GM21515 (cell line): ENCODE measurements around the gene ANKRD24.
"Not testable (repeated sequence)": the region's sequence is repeated elsewhere in the genome, so short reads cannot be mapped to it uniquely, and the experiment has no call there.

ENCODE experiments used
- ATAC-seq: cut with Tn5 transposase; IDR thresholded peaks from one replicate; pipeline ENCODE4 v1.9.1; 2021; ENCODE audit not compliant: unreplicated experiment

ANKRD24 gene

GRCh38 chr19:4182084-4182810, at the start of gene ANKRD24, which contains the start of gene SIRT6:
Gene ANKRD24 (plus strand): TSS chr19:4182689. CDS start chr19:4186426, 3,737 bp downstream.
Gene SIRT6 (minus strand): TSS chr19:4182563. CDS start chr19:4182539, 24 bp downstream.
- ATAC-seq = peak; percentile 57

GRCh38 chr19:4134351-4134750, 48.1 kb upstream of the ANKRD24 start:
- no peak for ATAC-seq

- ATAC-seq = not testable (repeated sequence)
These were observed 47.1 kb upstream of the ANKRD24 start for GRCh38 chr19:4135386-4135785.

DNA sequence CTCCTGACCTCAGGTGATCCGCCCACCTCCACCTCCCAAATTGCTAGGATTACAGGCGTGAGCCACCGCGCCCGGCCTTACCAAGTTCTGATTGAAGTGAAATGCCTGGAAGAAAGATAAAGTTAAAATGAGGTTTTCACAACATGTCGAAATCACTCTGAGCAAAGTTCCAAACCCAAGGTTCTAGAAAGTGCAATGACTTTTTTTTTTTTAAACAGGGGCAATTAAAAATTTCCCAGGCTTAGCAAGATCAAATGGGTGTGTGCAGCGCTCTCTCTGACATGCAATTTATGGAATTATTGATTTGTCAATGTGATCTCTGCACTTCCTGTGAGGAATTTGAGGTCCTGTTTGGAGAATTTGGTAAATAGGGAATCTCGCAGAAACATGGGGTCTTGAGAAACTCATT, 45.8 kb upstream of the ANKRD24 start:
- no peak for ATAC-seq

DNA sequence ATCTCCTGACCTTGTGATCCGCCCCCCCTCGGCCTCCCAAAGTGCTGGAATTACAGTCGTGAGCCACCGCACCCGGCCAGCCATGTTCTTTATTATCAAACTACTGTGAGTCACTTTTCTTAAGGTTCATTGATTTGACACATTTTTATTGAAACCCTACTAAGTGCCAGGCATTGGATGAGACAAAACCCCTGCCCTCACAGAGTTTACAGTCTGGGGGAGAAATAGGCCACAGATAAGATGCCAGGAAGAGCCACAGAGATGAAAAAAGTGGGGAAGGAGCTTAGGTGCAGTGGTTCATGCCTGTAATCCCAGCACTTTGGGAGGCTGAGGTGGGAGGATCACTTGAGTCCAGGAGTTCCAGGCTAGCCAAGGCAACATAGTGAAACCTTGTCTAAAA, 44.0 kb upstream of the ANKRD24 start:
- no peak for ATAC-seq

GRCh38 chr19:4139614-4140236, 42.8 kb upstream of the ANKRD24 start:
- no peak for ATAC-seq

- ATAC-seq = no peak
These were observed 42.2 kb upstream of the ANKRD24 start for GRCh38 chr19:4140237-4140711.

GRCh38 chr19:4142916-4143315, 39.6 kb upstream of the ANKRD24 start:
- not testable (repeated sequence) for ATAC-seq

GRCh38 chr19:4144666-4145249, 37.7 kb upstream of the ANKRD24 start:
- ATAC-seq = no peak

- no peak for ATAC-seq
These were observed 32.8 kb upstream of the ANKRD24 start for GRCh38 chr19:4149518-4150288.

GRCh38 chr19:4151623-4152022, 30.9 kb upstream of the ANKRD24 start:
- no peak for ATAC-seq

DNA sequence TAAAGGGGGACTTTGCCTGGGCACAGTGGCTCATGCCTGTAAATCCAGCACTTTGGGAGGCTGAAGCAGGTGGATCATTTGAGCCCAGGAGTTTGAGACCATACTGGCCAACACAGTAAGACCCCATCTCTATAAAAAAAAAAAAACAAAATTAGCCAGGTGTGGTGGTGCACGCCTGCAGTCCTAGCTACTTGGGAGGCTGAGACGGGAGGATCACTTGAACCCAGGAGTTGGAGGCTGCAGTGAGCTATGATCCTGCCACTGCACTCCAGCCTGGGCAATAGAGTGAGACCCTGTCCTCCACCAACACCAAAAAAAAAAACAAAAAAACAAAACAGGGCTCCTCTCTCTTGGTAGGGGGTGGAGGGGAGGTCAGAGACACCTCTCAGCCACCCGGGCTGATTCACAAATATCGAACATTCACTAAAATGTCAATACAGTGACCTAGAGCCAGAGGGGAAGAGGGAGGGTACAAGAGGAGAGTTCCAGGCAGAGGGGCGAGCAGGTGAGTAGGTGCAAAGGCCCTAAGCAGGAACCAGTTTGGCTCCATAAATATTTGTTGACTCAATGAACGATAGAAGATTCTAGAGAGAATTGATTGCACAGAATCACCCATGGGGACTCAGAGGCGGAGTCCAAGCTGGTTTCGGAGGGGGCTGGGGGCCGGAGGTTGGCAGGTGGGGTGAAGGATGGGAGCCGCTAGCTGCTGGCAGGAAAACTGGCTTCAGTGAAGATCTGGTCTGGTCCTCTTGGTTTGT, 30.1 kb upstream of the ANKRD24 start:
- ATAC-seq = no peak

DNA sequence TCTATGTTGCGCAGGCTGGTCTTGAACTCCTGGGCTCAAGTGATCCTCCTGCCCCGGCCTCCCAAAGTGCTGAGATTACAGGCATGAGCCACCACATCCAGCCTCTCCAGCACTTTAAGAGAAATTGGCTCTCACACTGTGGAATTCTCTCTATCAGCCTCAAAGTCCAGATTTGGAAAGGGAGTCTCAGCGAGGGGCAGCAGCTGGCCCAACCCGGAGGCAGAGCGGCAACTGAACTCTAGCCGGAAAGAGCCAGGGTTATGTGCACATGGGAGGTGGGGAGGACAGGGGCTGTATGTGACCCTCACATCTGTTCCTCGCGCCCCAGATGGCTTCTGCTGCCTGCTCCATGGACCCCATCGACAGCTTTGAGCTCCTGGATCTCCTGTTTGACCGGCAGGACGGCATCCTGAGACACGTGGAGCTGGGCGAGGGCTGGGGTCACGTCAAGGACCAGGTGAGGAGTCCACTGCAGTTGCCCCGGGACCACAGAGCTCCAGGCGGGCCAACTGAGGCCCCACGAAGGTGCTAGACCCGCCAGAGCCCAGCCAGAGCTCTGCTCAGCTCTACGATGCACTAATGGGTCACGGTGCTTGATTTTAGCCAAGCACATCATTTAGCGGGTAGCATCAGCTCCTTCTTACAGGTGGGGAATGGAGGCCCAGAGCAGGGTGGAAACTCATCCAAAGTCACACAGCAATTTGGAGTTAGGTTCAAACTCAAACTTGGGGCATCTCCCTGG, 27.7 kb upstream of the ANKRD24 start:
- ATAC-seq = no peak

GRCh38 chr19:4157164-4157563, 25.3 kb upstream of the ANKRD24 start:
- ATAC-seq = no peak

DNA sequence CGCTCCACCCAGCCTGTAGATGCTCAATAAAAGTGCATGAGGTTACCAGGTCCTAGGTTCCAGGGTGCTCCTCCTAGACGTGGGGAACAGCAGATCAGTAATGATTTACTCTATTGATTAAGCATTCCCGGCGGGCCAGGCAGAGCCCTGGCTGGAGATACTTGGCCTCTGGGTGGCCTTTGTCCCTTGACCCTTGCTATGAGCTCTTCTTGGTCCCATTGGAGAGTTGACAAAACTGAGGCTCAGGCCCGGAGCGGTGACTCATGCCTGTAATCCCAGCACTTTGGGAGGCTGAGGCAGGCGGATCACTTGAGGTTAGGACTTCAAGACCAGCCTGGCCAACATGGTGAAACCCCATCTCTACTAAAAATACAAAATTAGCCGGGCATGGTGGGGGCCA, 24.5 kb upstream of the ANKRD24 start:
- ATAC-seq = not testable (repeated sequence)

DNA sequence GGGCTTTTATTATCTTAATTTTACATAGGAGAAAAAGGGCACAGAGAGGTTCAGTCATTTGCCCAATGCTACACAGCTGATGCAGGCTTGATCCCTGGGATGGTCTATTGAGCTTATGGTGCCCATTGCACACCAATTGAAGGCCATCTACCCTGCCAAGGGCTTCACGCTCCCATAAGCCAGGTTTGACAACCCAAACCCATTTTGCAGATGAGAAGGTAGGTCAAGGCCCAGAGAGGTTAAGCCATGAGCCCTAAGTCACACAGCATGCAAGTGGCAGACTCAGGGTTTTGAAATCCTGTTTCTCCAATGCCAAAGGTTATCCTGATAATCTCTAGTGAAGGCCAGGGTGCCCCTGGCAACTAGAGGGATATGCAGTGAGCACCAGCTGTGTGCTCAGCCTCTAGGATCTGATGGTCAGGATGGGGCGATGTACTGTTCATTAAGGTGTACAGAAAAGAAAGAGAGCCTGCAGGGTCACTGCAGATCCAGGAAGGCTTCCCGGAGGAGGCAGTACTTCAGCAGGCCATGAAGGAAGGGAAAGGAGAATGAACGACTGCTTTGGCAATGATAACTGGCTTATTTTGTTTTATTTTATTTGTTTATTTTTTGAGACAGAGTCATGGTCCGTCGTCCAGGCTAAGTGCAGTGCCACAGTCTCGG, 20.9 kb upstream of the ANKRD24 start:
- no peak for ATAC-seq

DNA sequence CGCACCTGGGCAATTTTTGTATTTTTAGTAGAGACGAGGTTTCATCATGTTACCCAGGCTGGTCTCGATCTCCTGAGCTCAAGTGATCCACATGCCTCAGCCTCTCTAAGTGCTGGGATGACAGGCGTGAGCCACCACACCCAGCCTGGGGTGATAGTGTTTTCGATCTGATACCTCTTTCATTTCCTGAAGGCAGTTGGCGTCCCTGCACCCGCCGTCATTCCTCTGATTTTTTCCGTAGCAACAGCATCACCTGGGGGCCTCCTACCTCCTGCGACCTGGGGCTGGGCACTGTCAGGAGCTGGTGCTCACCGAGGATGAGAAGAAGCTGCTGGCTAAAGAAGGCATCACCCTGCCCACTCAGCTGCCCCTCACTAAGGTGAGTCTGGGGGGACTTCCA, 18.2 kb upstream of the ANKRD24 start:
- no peak for ATAC-seq

DNA sequence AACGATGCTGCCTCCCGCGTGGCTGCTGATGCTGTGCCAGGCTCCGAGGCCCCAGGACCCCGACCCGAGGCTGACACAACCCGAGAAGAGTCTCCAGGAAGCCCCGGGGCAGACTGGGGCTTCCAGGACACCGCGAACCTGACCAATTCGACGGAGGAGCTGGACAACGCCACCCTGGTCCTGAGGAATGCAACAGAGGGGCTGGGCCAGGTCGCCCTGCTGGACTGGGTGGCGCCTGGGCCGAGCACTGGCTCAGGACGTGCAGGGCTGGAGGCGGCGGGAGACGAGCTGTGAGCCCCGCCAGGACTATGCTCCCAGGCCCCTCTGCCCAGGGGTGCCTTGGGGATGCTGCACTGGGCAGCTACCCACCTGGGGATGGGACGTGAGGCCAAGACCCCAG, 10.8 kb upstream of the ANKRD24 start:
- ATAC-seq = no peak

DNA sequence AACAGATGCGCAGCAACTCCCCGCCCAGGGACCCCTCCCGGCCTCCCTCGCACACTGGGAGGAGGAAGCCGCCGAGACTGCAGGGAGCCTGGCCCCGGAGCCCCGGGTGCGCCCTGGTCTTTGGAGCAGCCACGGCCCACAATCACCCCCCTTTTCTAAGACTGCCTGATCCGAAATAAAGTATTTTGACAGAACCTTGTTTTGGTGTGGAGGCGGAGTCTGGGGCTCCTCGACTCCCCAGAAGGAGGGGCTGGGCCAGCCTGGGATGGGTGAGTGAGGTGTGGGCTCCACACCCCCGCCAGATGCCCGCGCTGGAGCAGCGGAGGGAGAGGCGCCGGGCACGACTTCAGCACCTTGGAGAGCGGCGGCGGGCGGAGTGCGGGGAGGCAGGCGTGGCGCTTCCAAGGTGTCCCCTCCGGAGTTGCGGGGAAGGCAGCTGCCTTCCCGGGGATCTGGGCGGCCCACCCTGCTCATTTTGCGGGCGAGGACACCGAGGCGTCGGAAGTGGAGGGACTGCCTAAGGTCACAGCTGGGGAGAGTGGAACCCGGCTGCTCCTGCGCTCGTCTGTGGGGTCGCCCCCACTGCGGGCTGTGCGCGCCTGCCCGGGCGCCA, 9.5 kb upstream of the ANKRD24 start:
- ATAC-seq = no peak
